ENCODE results near the gene OR10G6. TPM values are rescaled to one million over a fixed set of nuclear protein-coding genes. Genes with fewer than 3 reads are reported as not detected.
A peak's percentile ranks its signal among the peaks of the same experiment; 100 is the strongest.
"Not testable (repeated sequence)": the region's sequence is repeated elsewhere in the genome, so short reads cannot be mapped to it uniquely, and the experiment has no call there.

Gene OR10G6
- total RNA-seq, 1 experiment from 2014 or later: not detected

- BruUV-seq (replicated peaks): no TSS peak
- Mint-ChIP-seq H3K27ac (ENCODE audit: low read depth, unreplicated experiment) (no peak overlapping the region), H3K4me1 (ENCODE audit: insufficient read depth, unreplicated experiment) (no peaks in the 10 kb centered on the region), H3K27me3 (ENCODE audit: insufficient read depth, unreplicated experiment) (no peaks in the 10 kb centered on the region), H3K36me3 (ENCODE audit: insufficient read depth, unreplicated experiment) (no peaks in the 10 kb centered on the region), H3K9me3 (ENCODE audit: unreplicated experiment) (no peaks in the 10 kb centered on the region), H3K4me3 (ENCODE audit: unreplicated experiment) (no peak overlapping the region)
- CTCF ChIA-PET: no interaction called here
- DNase-seq (ENCODE audit: unreplicated experiment): no peak
- intact Hi-C loops (cut with micrococcal nuclease): no loop called here
- POLR2A ChIA-PET: interaction anchor here (0.5 kb wide), 1 partner anchor 752 kb away, joined by 4 read pairs; no protein-coding TSS in a partner anchor
- TF ChIP-seq CTCF (IDR thresholded peaks at IDR 0.05; ENCODE audit: unreplicated experiment): no peak
These were observed 41.7 kb upstream of the OR10G6 start for GRCh38 chr11:124036666-124037065.

GRCh38 chr11:124026498-124026897 is 31.5 kb upstream of the OR10G6 start, which contains the start of gene OR10G8:
Gene OR10G8 (plus strand): TSS chr11:124026798. CDS start chr11:124029623, 2,825 bp downstream.
- H3K36me3 Mint-ChIP-seq (ENCODE audit: insufficient read depth, unreplicated experiment): no peaks in the 10 kb centered on the region
- DNase-seq (ENCODE audit: unreplicated experiment): no peak
- ChIA-PET CTCF (no interaction called here), POLR2A (no interaction called here)
- no TSS peak for BruUV-seq (replicated peaks)
- TF ChIP-seq CTCF (IDR thresholded peaks at IDR 0.05; ENCODE audit: unreplicated experiment): no peak
- H3K27me3 Mint-ChIP-seq (ENCODE audit: insufficient read depth, unreplicated experiment): no peaks in the 10 kb centered on the region
- no peaks in the 10 kb centered on the region for H3K9me3 Mint-ChIP-seq (ENCODE audit: unreplicated experiment)
- H3K4me3 Mint-ChIP-seq (ENCODE audit: unreplicated experiment): no peak within 1 kb of the TSS
- intact Hi-C loops (cut with micrococcal nuclease): no loop called here
- no peaks in the 10 kb centered on the region for H3K4me1 Mint-ChIP-seq (ENCODE audit: insufficient read depth, unreplicated experiment)
- H3K27ac Mint-ChIP-seq (ENCODE audit: low read depth, unreplicated experiment): no peak within 1 kb of the TSS

GRCh38 chr11:124015837-124016236 is 20.9 kb upstream of the OR10G6 start:
- DNase-seq (ENCODE audit: unreplicated experiment); H3K36me3 Mint-ChIP-seq (ENCODE audit: insufficient read depth, unreplicated experiment); H3K4me1 Mint-ChIP-seq (ENCODE audit: insufficient read depth, unreplicated experiment); intact Hi-C loops (cut with micrococcal nuclease); H3K4me3 Mint-ChIP-seq (ENCODE audit: unreplicated experiment); BruUV-seq (replicated peaks); CTCF ChIA-PET; H3K27me3 Mint-ChIP-seq (ENCODE audit: insufficient read depth, unreplicated experiment); POLR2A ChIA-PET; H3K9me3 Mint-ChIP-seq (ENCODE audit: unreplicated experiment); H3K27ac Mint-ChIP-seq (ENCODE audit: low read depth, unreplicated experiment): not testable (repeated sequence)

GRCh38 chr11:124012697-124013096 is 17.7 kb upstream of the OR10G6 start, which contains the start of gene OR10G4:
Gene OR10G4 (plus strand): TSS chr11:124012997. CDS start chr11:124015575, 2,578 bp downstream.
- ChIA-PET POLR2A (no interaction called here), CTCF (no interaction called here)
- Mint-ChIP-seq H3K9me3 (ENCODE audit: unreplicated experiment) (no peaks in the 10 kb centered on the region), H3K27me3 (ENCODE audit: insufficient read depth, unreplicated experiment) (no peaks in the 10 kb centered on the region), H3K36me3 (ENCODE audit: insufficient read depth, unreplicated experiment) (no peaks in the 10 kb centered on the region), H3K27ac (ENCODE audit: low read depth, unreplicated experiment) (no peak within 1 kb of the TSS), H3K4me3 (ENCODE audit: unreplicated experiment) (no peak within 1 kb of the TSS), H3K4me1 (ENCODE audit: insufficient read depth, unreplicated experiment) (no peaks in the 10 kb centered on the region)
- intact Hi-C loops (cut with micrococcal nuclease): no loop called here
- no TSS peak for BruUV-seq (replicated peaks)
- DNase-seq (ENCODE audit: unreplicated experiment): no peak
- TF ChIP-seq CTCF (IDR thresholded peaks at IDR 0.05; ENCODE audit: unreplicated experiment): no peak

- POLR2A ChIA-PET: interaction anchor here (0.6 kb wide), 1 partner anchor 119 kb away, joined by 3 read pairs; no protein-coding TSS in a partner anchor
These were observed 15.7 kb downstream of the OR10G6 start for GRCh38 chr11:123979311-123979710.

More at GRCh38 chr11:123979311-123979710, 15.7 kb downstream of the OR10G6 start:
- intact Hi-C loops (cut with micrococcal nuclease): no loop called here
- H3K36me3 Mint-ChIP-seq (ENCODE audit: insufficient read depth, unreplicated experiment): peaks cover 6% of the 10 kb centered on the region
- BruUV-seq (replicated peaks): no TSS peak
- H3K27ac Mint-ChIP-seq (ENCODE audit: low read depth, unreplicated experiment): peak overlapping the region; percentile 89
- no peak overlapping the region for H3K4me3 Mint-ChIP-seq (ENCODE audit: unreplicated experiment)
- TF ChIP-seq CTCF (IDR thresholded peaks at IDR 0.05; ENCODE audit: unreplicated experiment): no peak
- no peak for DNase-seq (ENCODE audit: unreplicated experiment)
- H3K27me3 Mint-ChIP-seq (ENCODE audit: insufficient read depth, unreplicated experiment): no peaks in the 10 kb centered on the region
- CTCF ChIA-PET: no interaction called here
- peaks cover 32% of the 10 kb centered on the region for H3K4me1 Mint-ChIP-seq (ENCODE audit: insufficient read depth, unreplicated experiment)
- peaks cover 16% of the 10 kb centered on the region for H3K9me3 Mint-ChIP-seq (ENCODE audit: unreplicated experiment)
